WERI-Rb-1 (cell line): ENCODE data around the gene GP5.

Source experiments
- DNase-seq: peaks from one replicate; pipeline ENCODE4 v3.0.0-alpha.2; 2020
- H3K27ac ChIP-seq: fragments of 250-450 bp; sonication (Bioruptor Pico); 2 replicates; pipeline ENCODE4 v1.5.1; 2020; ENCODE audit warnings: mild to moderate bottlenecking, moderate library complexity
- H3K27me3 ChIP-seq: fragments of 250-450 bp; sonication (Bioruptor Pico); 2 replicates; pipeline ENCODE4 v1.5.1; 2021; ENCODE audit warnings: mild to moderate bottlenecking, low read depth, moderate library complexity; ENCODE audit not compliant: insufficient read depth, severe bottlenecking
- H3K36me3 ChIP-seq: fragments of 250-450 bp; sonication (Bioruptor Pico); 2 replicates; pipeline ENCODE4 v1.5.1; 2020; ENCODE audit warnings: mild to moderate bottlenecking, moderate library complexity
- H3K4me3 ChIP-seq: 2 replicates; pipeline ENCODE4 v1.5.1; 2011; ENCODE audit warnings: low read depth, mild to moderate bottlenecking, control low read depth, low read length
- H3K9me3 ChIP-seq: fragments of 250-450 bp; sonication (Bioruptor Pico); 2 replicates; pipeline ENCODE4 v1.5.1; 2021; ENCODE audit warnings: mild to moderate bottlenecking, moderate library complexity; ENCODE audit not compliant: severe bottlenecking
- CTCF ChIP-seq: IDR thresholded peaks from 2 replicates; pipeline ENCODE4 v1.5.1; 2011; ENCODE audit warnings: low read depth, mild to moderate bottlenecking, control low read depth, inconsistent platforms, low read length

Gene GP5

GRCh38 chr3:194346035-194346434 is 53.0 kb downstream of the GP5 start:
- H3K27me3 ChIP-seq = no peaks in the 10 kb centered on the region
- no peaks in the 10 kb centered on the region for H3K36me3 ChIP-seq
- H3K4me3 ChIP-seq = no peak overlapping the region
- no peaks in the 10 kb centered on the region for H3K9me3 ChIP-seq
- H3K27ac ChIP-seq = no peak overlapping the region
- no peak for TF ChIP-seq CTCF
- DNase-seq = no peak
